SK-N-SH treated with all-trans-retinoic acid at 6 μM for 48 hours (cell line): ENCODE results near the gene KCNC2.

Source experiments
- ATAC-seq: fragments of 200-7000 bp; cut with Tn5 transposase; 3 replicates; pipeline ENCODE4 v1.9.1; 2020; ENCODE audit warnings: mild to moderate bottlenecking, moderate library complexity
- ARNTL ChIP-seq: fragments of 450-650 bp; formaldehyde crosslinking; IDR thresholded peaks from 2 replicates; pipeline ENCODE4 v1.5.0; 2020; ENCODE audit warnings: low read depth, mild to moderate bottlenecking, moderate library complexity, borderline replicate concordance
- CSDC2 ChIP-seq: fragments of 250-450 bp; sonication (Bioruptor Pico); IDR thresholded peaks from 2 replicates; pipeline ENCODE4 v1.5.0; 2020; ENCODE audit warnings: mild to moderate bottlenecking, moderate library complexity
- ESRRG ChIP-seq: fragments of 250-450 bp; sonication (Bioruptor Pico); IDR thresholded peaks from 2 replicates; pipeline ENCODE4 v1.6.1; 2021; ENCODE audit warnings: mild to moderate bottlenecking
- GLIS3 ChIP-seq: fragments of 250-450 bp; sonication (Bioruptor Pico); IDR thresholded peaks from 2 replicates; pipeline ENCODE4 v1.5.0; 2020; ENCODE audit warnings: mild to moderate bottlenecking, moderate library complexity
- OSR1 ChIP-seq: fragments of 250-450 bp; sonication (Bioruptor Pico); IDR thresholded peaks from 2 replicates; pipeline ENCODE4 v1.8.0; 2022; ENCODE audit warnings: moderate library complexity, mild to moderate bottlenecking, inconsistent platforms
- PPARA ChIP-seq: fragments of 250-450 bp; sonication (Bioruptor Pico); IDR thresholded peaks from 2 replicates; pipeline ENCODE4 v1.5.0; 2020; ENCODE audit warnings: mild to moderate bottlenecking, borderline replicate concordance
- RARB ChIP-seq: fragments of 250-450 bp; sonication (Bioruptor Pico); IDR thresholded peaks from 2 replicates; pipeline ENCODE4 v1.8.0; 2021; ENCODE audit warnings: mild to moderate bottlenecking, moderate library complexity
- SNAI2 ChIP-seq: fragments of 250-450 bp; sonication (Bioruptor Pico); IDR thresholded peaks from 2 replicates; pipeline ENCODE4 v1.5.0; 2020; ENCODE audit warnings: mild to moderate bottlenecking, moderate library complexity
- TCF4 ChIP-seq: fragments of 250-450 bp; sonication (Bioruptor Pico); IDR thresholded peaks from 2 replicates; pipeline ENCODE4 v1.8.0; 2021; ENCODE audit warnings: mild to moderate bottlenecking, moderate library complexity, borderline replicate concordance
- TOX ChIP-seq: fragments of 250-450 bp; sonication (Bioruptor Pico); IDR thresholded peaks from 2 replicates; pipeline ENCODE4 v1.8.0; 2021; ENCODE audit warnings: mild to moderate bottlenecking, moderate library complexity, borderline replicate concordance
- ZC3H10 ChIP-seq: fragments of 250-450 bp; sonication (Bioruptor Pico); IDR thresholded peaks from 2 replicates; pipeline ENCODE4 v1.5.1; 2021; ENCODE audit warnings: mild to moderate bottlenecking, moderate library complexity
- ZFP3 ChIP-seq: fragments of 250-450 bp; sonication (Bioruptor Pico); IDR thresholded peaks from 2 replicates; pipeline ENCODE4 v1.5.0; 2020; ENCODE audit warnings: mild to moderate bottlenecking, moderate library complexity
- ZNF565 ChIP-seq: fragments of 450-650 bp; formaldehyde crosslinking; conservative IDR thresholded peaks from 2 replicates; pipeline ENCODE4 v1.5.0; 2020; ENCODE audit warnings: low read depth, mild to moderate bottlenecking, moderate library complexity
- ZNF8 ChIP-seq: fragments of 450-650 bp; formaldehyde crosslinking; IDR thresholded peaks from 2 replicates; pipeline ENCODE4 v1.5.0; 2020; ENCODE audit warnings: mild to moderate bottlenecking, moderate library complexity
- TF ChIP-seq, protein P1 (sequence below): fragments of 250-450 bp; sonication (Bioruptor Pico); IDR thresholded peaks from 2 replicates; pipeline ENCODE4 v1.8.0; 2020; ENCODE audit warnings: mild to moderate bottlenecking, moderate library complexity, borderline replicate concordance
- TF ChIP-seq, protein P2 (sequence below): fragments of 250-450 bp; sonication (Bioruptor Pico); IDR thresholded peaks from 2 replicates; pipeline ENCODE4 v1.5.1; 2021; ENCODE audit warnings: mild to moderate bottlenecking, moderate library complexity
- TF ChIP-seq, protein P3 (sequence below): fragments of 250-450 bp; sonication (Bioruptor Pico); IDR thresholded peaks from 2 replicates; pipeline ENCODE4 v1.5.0; 2020; ENCODE audit warnings: mild to moderate bottlenecking, moderate library complexity
- TF ChIP-seq, protein P4 (sequence below): fragments of 250-450 bp; sonication (Bioruptor Pico); IDR thresholded peaks from 2 replicates; pipeline ENCODE4 v1.5.1; 2020; ENCODE audit warnings: low read depth, mild to moderate bottlenecking, moderate library complexity

Gene KCNC2

DNA sequence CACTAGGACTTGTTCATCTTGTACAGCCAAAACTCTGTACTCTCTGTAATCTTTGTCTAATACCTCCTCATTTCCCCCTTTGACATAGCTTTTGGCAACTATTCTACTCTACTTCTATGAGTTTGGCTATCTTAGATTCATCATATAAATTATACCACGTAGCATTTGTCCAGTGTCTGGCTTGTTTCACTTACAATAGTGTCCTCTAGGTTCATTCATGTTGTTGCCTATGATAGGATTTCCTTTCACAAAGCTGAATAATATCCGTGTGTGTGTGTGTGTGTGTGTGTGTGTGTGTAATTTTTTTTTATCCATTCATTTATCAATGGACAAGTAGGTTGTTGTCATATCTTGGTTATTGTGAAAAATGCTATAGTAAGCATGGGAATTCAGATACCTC, 209.5 kb downstream of the KCNC2 start:
- TF ChIP-seq TOX (CRISPR knock-in tag) (0 out of 2 replicates have a peak, but pooled peaks have one; percentile 26), PPARA (CRISPR knock-in tag) (no peak)
- peak; percentile 30; the same call in 2 of the 3 replicates for ATAC-seq

DNA sequence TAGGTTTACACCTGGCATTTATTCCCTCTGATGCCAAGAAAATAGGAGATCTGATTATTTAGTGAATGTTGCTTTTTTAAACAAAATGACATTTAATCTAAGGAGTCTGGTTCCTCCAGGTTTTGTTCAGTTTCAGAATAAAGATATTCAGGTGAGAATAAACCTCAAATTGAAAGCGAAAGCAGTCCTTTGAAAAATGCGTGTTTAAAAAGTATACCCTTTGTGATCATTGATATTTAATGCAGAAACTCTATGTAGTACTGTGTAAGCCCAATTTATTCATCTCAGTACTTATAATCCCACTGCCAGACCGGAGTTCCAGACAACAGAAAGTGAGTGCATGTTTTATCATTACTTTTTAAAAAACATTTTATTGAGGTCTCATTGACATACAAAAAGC, 210.2 kb downstream of the KCNC2 start:
- no peak for TF ChIP-seq OSR1 (CRISPR knock-in tag)
- TF ChIP-seq CSDC2: no peak
- TF ChIP-seq, protein P1, sequence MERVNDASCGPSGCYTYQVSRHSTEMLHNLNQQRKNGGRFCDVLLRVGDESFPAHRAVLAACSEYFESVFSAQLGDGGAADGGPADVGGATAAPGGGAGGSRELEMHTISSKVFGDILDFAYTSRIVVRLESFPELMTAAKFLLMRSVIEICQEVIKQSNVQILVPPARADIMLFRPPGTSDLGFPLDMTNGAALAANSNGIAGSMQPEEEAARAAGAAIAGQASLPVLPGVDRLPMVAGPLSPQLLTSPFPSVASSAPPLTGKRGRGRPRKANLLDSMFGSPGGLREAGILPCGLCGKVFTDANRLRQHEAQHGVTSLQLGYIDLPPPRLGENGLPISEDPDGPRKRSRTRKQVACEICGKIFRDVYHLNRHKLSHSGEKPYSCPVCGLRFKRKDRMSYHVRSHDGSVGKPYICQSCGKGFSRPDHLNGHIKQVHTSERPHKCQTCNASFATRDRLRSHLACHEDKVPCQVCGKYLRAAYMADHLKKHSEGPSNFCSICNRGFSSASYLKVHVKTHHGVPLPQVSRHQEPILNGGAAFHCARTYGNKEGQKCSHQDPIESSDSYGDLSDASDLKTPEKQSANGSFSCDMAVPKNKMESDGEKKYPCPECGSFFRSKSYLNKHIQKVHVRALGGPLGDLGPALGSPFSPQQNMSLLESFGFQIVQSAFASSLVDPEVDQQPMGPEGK (CRISPR knock-in tag): no peak
- no peak for TF ChIP-seq ESRRG (CRISPR knock-in tag)
- TF ChIP-seq, protein P2, sequence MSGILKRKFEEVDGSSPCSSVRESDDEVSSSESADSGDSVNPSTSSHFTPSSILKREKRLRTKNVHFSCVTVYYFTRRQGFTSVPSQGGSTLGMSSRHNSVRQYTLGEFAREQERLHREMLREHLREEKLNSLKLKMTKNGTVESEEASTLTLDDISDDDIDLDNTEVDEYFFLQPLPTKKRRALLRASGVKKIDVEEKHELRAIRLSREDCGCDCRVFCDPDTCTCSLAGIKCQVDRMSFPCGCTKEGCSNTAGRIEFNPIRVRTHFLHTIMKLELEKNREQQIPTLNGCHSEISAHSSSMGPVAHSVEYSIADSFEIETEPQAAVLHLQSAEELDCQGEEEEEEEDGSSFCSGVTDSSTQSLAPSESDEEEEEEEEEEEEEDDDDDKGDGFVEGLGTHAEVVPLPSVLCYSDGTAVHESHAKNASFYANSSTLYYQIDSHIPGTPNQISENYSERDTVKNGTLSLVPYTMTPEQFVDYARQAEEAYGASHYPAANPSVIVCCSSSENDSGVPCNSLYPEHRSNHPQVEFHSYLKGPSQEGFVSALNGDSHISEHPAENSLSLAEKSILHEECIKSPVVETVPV (CRISPR knock-in tag): no peak
- TF ChIP-seq, protein P3, sequence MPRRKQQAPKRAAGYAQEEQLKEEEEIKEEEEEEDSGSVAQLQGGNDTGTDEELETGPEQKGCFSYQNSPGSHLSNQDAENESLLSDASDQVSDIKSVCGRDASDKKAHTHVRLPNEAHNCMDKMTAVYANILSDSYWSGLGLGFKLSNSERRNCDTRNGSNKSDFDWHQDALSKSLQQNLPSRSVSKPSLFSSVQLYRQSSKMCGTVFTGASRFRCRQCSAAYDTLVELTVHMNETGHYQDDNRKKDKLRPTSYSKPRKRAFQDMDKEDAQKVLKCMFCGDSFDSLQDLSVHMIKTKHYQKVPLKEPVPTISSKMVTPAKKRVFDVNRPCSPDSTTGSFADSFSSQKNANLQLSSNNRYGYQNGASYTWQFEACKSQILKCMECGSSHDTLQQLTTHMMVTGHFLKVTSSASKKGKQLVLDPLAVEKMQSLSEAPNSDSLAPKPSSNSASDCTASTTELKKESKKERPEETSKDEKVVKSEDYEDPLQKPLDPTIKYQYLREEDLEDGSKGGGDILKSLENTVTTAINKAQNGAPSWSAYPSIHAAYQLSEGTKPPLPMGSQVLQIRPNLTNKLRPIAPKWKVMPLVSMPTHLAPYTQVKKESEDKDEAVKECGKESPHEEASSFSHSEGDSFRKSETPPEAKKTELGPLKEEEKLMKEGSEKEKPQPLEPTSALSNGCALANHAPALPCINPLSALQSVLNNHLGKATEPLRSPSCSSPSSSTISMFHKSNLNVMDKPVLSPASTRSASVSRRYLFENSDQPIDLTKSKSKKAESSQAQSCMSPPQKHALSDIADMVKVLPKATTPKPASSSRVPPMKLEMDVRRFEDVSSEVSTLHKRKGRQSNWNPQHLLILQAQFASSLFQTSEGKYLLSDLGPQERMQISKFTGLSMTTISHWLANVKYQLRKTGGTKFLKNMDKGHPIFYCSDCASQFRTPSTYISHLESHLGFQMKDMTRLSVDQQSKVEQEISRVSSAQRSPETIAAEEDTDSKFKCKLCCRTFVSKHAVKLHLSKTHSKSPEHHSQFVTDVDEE (CRISPR knock-in tag): no peak
- TF ChIP-seq TOX (CRISPR knock-in tag): no peak
- no peak for TF ChIP-seq ZNF565 (CRISPR knock-in tag)
- TF ChIP-seq GLIS3: no peak
- TF ChIP-seq TCF4 (CRISPR knock-in tag): no peak
- TF ChIP-seq RARB: no peak
- no peak for TF ChIP-seq ZNF8 (CRISPR knock-in tag)
- TF ChIP-seq ARNTL (CRISPR knock-in tag): no peak
- TF ChIP-seq, protein P4, sequence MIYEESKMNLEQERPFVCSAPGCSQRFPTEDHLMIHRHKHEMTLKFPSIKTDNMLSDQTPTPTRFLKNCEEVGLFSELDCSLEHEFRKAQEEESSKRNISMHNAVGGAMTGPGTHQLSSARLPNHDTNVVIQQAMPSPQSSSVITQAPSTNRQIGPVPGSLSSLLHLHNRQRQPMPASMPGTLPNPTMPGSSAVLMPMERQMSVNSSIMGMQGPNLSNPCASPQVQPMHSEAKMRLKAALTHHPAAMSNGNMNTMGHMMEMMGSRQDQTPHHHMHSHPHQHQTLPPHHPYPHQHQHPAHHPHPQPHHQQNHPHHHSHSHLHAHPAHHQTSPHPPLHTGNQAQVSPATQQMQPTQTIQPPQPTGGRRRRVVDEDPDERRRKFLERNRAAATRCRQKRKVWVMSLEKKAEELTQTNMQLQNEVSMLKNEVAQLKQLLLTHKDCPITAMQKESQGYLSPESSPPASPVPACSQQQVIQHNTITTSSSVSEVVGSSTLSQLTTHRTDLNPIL (CRISPR knock-in tag): no peak
- no peak for TF ChIP-seq ZFP3 (CRISPR knock-in tag)
- TF ChIP-seq ZC3H10 (CRISPR knock-in tag): no peak
- no peak for TF ChIP-seq SNAI2 (CRISPR knock-in tag)
- TF ChIP-seq, all 23 proteins: peak for 0

More for the DNA sequence above, 210.2 kb downstream of the KCNC2 start:
- ATAC-seq: no peak
